HG02938 (cell line): ENCODE results near the gene LRP1.

Source experiments
- ATAC-seq: cut with Tn5 transposase; IDR thresholded peaks from one replicate; pipeline ENCODE4 v1.9.1; 2021; ENCODE audit warnings: mild to moderate bottlenecking, moderate library complexity; ENCODE audit not compliant: unreplicated experiment

LRP1 gene

DNA sequence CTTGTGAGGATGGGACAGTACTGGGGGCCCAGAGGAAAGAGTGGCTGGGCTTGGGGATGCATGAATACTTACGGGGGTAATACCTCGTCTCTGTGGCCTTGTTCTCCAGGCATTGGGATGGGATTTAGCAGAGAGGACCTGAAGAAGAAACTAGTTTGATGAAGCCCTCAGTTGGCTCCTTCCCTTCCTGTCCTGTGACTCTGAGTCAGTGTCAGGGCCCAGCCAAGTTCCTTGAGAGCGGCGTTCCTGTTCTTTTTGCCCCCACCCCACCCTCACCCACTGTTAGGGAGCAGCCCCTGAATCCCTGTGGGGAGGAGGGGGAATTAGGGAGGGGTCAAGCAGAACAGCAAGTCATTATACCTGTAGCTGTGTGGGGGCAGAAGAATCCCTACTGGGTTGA, 24.4 kb downstream of the LRP1 start:
- ATAC-seq = no peak

DNA sequence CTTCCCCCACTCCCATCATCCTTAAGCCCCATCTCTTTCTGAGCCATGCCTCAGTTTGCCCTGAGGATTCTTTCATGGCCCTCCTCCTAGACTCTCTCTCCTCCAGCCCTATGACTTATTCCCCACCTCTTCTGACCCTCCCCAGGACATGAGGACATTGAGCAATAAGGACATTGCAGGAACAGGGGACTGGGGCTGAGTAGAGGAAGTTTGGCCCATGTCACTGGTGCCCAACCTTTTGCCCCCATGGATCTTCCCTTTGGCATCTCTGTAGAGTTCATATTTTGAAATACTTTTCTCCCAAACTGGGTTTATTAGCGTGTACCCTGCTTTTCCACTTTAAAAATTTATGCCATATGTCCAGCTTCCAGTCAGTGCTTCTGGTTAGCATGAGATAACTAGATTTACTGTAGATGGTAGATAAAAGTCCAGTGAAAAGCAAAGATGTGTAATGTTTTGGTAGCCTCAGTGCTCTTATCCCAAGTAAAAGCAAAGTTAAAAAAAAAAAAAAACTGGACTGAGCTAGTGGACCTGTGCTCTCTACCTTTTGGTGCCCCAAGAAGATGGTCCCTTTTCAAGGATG, 25.2 kb downstream of the LRP1 start:
- no peak for ATAC-seq

DNA sequence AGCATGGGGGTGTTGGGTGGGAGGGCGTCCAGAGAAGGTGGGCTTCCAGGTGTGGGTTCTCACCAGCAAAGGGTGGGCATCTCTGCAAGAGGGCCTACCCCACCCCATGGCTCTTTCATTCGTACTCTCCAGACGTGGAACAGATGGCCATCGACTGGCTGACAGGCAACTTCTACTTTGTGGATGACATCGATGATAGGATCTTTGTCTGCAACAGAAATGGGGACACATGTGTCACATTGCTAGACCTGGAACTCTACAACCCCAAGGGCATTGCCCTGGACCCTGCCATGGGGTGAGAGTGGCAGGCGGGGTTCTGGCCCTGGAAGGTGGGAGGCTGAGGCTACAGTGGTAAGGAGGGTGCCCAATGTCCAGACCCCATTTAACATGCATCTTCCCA, 25.8 kb downstream of the LRP1 start:
- ATAC-seq = no peak

DNA sequence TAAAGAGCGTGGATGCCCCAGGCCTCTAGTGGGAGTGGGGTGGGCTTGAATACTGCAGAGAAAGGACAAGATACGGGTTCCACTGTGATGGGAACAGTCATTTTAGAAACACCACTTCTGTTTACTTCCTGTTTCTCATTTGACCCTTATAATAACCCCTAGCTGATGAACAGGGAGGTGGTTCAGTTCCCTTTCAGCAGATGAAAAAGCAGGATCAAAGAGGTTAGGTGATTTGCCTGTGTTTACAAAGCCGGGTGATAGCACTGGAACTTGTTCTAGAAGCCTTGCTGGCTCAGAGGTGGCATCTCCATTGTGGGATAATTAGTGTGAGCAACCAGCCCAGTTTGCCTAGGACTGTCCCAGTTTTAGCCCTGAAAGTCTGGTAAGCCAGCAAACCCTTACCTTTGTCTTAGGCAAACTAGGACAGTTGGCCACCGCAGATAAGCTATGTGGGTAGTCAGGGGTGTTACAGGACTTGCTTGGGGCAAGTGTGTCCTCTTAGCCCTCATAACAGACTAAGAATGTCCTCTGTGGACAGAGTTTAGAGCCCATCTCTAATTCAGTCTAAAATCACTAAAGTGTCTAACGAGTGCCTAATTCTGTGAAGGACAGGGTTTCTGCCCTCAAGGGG, 26.6 kb downstream of the LRP1 start:
- no peak for ATAC-seq

DNA sequence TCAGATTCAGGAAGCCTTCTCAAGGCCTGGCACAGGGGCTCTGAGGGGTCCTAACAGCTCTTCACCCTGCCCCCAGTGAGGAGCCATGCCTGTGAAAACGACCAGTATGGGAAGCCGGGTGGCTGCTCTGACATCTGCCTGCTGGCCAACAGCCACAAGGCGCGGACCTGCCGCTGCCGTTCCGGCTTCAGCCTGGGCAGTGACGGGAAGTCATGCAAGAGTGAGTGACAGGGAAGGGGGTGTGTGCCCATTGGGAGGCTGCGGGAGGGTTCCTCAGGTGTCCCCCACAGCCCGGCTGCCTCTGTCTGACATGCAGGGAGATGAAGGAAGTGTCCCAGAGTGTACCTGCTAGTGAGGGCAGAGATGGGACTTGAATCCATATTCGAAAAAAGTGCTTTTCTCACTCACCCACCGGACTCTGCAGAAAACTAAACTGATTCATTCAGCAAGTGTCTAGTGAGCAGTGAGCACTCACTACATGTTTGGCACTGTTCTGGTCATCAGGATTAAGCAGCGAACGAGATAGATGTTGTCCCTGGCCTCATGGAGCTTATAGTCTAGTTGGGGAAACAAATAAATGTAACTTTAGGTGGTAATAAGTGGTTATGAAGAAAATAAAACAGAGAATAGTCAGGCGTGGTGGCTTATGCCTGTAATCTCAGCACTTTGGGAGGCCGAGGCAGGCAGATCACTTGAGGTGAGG, 28.6 kb downstream of the LRP1 start:
- no peak for ATAC-seq

DNA sequence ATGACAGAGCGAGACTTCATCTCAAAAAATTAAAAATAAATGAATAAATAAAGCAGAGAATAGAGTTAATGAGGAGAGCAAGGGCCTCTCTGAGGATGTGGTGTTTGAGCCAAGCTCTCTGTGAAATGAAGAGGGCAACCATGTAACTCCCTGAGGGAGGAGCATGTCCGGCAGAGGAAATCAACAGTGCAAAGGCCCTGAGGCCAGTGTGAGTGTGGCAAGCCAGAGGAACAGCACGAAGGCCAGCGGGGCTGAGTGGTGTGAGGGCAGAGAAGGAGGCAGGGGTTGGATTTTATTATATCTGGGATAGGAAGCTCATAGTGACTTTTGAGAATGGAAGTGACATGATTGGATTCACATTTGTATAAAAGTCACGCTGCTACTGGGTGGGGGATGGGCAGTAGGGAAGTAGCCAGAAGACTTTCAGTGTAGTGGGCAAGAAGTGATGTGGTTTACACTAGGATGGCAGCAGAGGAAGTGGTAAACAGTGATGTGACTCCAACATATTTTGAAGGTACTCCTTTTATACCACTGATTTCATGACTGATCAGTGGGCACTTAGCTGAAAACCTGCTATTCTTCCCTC, 29.4 kb downstream of the LRP1 start:
- ATAC-seq = no peak

DNA sequence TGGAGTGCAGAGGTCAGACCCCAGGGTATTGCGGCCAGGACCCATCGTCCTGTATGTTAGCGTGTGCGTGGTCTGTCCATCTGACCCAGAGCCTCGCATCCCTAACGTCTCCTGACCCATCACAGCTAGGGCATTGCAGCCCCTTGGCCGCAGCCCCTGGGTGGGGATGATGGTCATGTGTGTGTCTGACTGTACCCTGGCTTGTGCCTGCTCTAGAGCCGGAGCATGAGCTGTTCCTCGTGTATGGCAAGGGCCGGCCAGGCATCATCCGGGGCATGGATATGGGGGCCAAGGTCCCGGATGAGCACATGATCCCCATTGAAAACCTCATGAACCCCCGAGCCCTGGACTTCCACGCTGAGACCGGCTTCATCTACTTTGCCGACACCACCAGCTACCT, 29.9 kb downstream of the LRP1 start:
- no peak for ATAC-seq

DNA sequence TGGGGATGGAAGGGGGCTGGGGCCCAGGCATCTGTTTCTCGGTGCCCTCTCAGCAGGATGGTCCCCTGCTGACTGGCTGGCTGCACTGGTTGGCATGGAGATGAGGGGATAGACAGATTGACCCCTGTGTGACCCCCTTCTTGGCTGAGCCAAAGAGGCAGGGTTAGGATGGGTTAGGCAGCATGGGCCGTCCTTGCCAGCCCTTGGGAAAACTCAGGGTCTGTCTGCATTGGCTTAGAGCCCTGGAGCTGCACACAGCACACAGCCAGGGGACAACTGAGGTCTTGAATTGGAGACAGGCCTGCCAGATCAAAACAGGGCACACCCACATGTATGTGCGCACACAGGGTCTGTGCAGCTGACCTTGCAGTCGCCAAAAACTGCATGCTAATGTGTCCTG, 30.4 kb downstream of the LRP1 start:
- no peak for ATAC-seq

DNA sequence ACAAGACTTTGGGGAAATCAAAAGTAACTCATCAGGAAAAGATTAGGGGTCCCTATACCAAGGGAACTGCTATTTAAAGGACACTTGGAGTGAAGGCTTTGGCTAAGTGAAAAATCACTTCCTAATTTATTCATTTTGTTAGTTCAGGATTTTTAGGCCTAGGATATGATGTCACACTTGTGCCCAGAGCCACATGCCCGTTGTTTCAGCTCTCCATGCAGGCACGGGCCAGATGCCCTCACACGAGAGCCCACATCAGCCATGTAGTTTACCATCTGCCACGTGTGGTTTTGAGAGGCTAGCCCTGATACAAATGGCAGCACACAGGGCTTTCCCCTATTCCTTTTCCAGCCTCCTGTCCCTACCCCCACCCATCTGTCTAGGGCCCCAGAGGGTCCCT, 31.0 kb downstream of the LRP1 start:
- ATAC-seq = no peak

DNA sequence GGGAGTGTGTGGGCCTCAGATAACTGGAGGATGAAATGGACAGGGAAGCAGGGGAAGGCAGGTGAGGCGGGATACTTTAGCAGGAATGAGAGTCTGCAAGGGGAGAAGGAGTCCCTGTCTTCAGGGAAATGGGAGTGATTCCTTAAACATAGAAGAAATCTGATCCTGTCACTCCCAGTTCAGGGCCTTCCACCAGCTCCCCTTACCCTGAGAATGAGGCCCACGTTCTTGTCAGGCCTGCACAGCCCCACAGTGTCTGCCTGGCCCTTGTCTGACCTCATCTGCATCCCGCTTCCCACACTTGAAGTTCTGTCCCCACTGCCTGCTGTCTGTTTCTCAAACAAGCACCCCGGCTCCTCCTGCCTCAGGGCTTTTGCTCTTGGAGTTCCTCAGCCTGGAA, 31.8 kb downstream of the LRP1 start:
- no peak for ATAC-seq

DNA sequence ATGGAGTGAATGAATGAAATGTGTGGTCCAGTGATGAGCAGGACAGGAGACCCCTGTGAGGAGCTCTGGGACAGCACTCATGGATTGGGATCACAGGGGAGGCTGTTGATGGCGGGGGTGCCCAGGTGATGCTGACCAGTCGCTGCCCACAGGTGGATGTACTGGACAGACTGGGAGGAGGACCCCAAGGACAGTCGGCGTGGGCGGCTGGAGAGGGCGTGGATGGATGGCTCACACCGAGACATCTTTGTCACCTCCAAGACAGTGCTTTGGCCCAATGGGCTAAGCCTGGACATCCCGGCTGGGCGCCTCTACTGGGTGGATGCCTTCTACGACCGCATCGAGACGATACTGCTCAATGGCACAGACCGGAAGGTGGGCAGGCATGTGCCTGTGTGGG, 32.5 kb downstream of the LRP1 start:
- ATAC-seq = no peak

DNA sequence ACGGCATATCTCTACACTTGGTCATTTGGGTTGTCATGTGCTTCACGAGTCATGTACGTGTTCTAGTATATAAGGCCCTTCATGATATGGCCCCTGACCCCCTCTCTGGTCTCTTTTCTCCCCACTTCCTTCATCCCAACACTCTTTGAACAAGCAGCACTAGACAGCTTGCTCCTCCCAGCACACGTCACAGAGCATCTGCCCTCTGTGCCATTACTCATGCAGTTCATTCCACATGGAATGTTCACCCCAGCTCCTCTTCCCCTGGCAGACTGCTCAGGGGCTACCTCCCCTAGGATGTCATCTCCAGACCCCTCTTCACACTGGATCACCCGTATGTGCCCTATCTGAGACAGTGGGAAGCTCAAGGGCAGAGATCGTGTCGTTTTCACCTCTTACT, 33.2 kb downstream of the LRP1 start:
- ATAC-seq = no peak

DNA sequence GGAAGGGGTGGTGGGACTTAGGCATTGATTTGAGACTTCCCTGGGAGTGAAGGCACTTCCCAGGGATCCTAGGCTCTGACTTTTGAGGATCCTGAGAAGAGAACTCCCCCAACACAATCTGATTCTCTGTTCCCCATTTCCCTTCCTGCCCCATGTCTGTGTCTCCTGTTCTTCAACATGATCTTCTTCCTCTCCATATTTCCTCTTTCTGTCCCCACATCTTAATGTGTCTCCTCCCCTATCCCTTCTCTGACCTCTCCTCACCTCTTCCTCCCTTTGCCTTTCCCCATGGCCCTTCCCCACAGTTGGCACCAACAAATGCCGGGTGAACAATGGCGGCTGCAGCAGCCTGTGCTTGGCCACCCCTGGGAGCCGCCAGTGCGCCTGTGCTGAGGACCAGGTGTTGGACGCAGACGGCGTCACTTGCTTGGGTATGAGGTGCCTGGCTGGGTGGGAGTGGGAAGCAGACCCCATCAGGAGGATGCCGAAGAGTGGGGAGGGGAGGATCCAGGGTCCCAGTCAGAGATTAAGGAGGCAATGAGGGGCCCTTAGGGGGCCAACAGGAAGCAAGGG, 34.4 kb downstream of the LRP1 start:
- no peak for ATAC-seq

DNA sequence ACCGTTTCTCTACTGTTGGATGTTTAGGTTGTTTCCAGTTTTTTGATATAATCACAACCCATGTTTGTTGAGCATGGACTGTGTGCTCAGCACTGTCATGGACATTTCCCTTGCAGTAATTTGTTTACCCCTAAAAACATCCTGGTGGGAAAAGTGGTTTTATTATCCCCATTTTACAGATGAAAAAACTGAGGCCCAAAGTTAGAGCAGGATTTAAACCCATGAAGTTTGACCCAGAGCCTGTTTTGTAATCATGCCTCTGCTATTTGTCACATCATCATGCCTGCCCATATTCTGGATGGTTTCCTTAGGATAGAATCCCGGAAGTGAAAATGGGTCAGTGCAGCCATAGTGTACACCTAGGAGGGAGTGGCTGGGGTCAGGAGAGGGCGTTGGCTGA, 36.2 kb downstream of the LRP1 start:
- ATAC-seq = no peak

DNA sequence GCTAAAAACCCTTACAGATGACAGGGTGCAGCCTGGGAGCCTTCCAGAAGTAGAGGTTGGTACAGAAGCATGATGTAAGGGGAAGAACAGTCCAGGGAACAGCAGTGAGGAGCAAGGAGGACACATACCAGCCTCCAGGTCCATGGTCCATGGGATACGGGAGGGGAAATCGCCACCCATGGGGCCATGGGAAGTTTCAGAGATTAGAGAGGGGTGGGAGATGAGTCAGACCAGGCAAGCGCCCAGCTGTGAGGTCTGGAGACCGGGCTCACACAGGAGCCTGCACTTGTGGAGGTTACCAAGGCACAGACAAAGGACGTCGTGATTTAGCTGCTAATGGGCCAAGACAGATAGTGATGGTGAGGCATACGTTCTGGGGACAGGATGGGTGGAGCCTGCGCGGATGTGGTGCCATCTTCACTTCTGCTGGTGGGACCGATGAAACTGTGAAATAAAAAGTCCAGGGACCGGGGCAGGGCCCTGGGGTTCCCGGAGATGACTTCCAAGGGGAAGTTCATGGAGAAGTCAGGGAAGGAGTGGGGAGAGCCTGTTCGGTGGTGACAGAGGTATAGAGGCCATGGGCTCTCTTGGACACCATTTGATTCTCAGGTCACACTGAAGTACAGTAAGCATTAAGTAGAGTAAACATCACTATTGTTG, 36.8 kb downstream of the LRP1 start:
- no peak for ATAC-seq

DNA sequence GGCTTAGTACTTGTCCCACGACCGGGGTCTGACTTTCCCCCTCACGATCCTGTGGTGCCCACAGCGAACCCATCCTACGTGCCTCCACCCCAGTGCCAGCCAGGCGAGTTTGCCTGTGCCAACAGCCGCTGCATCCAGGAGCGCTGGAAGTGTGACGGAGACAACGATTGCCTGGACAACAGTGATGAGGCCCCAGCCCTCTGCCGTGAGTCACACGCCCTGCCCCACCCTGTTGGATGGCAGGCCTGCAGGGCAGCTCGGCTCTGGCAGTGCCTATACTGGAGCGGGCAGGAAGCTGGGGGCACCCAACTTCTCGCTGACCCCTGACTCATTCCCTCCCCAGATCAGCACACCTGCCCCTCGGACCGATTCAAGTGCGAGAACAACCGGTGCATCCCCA, 37.5 kb downstream of the LRP1 start:
- no peak for ATAC-seq

DNA sequence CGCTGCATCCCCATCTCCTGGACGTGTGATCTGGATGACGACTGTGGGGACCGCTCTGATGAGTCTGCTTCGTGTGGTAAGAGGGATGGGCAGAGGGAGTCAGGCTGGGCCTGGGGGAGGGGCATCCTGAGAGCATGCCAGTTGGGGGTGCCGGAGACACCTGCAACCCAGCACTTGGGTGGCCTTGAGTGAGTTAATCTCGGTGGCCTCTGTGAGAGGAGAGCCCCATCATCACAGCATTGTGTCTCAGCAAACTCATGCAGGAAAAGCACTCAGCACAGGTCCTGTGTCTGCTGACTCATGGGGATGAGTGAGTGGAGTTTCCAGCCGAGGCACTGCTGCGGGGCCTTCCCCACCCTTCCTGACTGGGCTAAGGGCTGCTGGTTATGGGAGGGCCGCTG, 38.7 kb downstream of the LRP1 start:
- ATAC-seq = no peak

DNA sequence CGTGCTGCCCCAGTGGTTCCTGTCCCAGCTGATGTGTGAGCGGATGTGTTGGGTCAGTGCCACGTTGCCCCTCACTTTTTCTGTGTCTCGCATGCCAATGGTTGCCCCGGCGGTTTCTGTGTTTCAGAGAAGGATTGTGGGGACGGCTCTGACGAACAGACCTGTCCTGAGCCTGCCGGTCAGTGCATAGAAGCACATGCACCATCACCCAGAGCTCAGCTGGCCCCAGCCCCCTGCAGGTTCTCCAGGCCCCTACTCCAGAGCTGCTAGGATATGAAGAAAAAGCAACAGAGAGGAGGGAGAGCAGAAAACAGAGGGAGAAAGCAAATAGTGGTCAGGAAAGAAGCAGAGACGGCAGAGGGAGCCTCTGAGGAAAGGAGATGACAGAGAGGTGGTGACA, 39.8 kb downstream of the LRP1 start:
- ATAC-seq = no peak

DNA sequence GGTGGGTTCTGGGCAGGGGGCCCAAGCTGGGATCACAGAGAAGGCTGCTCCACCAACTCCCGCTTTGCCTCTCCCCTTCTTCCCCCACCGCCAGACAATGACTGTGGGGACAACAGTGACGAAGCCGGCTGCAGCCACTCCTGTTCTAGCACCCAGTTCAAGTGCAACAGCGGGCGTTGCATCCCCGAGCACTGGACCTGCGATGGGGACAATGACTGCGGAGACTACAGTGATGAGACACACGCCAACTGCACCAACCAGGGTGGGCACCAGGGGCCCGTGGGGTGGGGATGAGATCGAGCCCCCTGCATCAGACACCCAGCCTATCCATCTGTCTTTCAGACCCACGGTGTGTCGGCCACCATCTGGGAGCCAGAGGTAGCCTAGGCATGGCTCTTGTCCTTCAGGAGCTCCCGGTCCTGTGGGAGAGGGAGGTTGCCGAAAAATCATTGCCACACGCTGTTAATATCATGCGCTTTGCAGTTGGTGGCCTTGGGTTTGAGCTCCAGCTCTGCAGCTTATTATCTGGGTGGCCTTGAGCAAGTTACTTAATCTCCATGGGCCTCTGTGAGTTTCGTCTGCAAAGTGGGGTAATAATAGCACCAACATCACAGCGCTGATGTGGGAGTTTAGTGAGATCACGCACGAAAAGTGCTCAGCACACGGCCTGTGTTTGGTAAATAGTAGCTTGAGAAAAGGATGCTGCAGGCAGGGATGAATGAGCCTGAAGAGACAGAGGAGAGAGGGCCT, 40.9 kb downstream of the LRP1 start:
- no peak for ATAC-seq

DNA sequence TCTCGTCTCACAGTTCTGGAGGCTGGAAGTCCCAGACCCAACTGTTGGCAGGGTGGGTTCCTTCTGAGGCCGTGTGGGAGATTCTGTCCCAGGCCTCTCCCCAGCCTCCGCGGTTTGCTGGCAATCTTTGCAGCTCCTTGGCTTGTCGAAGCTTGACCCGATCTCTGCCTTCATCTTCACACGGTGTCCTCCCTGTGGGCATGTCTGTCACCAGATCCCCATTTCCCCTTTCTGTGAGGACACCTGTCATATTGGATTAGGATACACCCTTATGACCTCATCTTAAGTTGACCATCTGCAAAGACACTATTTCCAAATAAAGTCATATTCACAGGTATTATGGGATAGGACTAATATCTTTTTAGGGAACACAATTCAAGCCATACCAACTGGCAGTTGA, 41.7 kb downstream of the LRP1 start:
- no peak for ATAC-seq

DNA sequence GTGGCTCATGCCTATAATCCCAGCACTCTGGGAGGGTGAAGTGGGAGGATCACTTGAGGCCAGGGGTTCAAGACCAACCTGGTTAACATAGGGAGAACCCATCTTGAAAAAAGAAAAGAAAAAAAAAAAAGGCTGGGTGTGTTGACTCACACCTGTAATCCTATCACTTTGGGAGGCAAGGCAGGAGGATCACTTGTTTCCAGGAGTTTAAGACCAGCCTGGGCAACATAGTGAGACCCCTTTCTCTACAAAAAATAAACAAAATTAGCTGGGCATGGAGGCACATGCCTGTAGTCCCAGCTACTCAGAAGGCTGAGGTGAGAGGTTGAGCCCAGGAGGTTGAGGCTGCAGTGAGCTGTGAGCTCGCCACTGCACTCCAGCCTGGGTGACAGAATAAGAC, 42.1 kb downstream of the LRP1 start:
- no peak for ATAC-seq
